Mammary epithelial cell (primary cell): ENCODE data around the gene GUCY2D.

Source experiments
- EZH2 ChIP-seq: IDR thresholded peaks from 2 replicates; pipeline ENCODE4 v1.6.1; 2012; ENCODE audit warnings: low read length, inconsistent platforms, borderline replicate concordance
- TF ChIP-seq, protein P1 (sequence below), 2 donors: IDR thresholded peaks in 1 of 2; conservative IDR thresholded peaks in 1 of 2; 2 replicates each; pipeline ENCODE4 v1.5.1; 2011 to 2012; ENCODE audit warnings: inconsistent platforms in 2 of 2, low read length in 2 of 2, mild to moderate bottlenecking in 2 of 2, control low read depth in 1 of 2, low read depth in 1 of 2; ENCODE audit not compliant: insufficient read depth in 1 of 2; ENCODE audit errors: extremely low read depth in 1 of 2

DNA sequence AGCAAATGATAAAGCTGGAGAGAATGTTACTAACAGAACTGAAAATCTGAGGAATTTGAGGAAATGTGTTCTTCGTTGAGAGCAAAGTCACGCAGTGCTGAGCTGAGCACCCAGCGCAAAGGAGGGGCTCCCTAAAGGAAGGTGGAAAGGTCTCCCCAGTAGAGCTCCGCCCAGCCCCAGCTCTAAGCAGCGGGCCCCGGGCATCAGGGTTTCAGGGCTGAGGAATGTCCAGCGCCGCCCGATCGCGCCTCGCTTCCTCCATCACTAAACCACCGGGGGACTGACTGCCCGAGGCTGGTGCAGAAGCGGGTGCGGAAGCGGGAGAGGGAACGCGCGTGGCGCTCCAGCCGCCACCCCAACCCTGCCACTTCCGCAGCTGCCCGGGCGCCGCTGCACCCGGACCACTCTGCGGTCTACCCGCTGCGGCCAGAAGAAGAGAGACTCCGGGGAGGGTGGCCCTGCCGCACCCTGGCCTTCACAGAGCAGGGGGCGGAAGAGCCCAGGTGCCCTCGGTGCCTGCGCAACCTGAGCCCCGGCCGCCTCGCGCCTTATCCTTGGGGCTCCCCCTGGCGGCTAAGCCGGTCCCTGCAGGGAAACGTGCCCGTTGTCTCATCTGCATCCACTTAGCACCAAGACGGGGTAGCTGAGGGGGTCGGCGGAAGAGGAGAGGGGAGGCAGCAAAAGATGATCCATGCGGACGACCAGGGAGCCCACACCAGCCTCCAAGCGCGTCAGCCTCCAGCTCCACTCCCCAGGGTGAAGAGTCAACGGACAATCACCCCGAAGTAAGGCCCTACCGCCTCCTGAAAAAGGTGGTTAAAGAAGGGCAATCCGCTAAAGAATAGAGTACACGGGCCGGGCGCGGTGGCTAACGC lies 12.4 kb upstream of the GUCY2D start:
- TF ChIP-seq, protein P1, sequence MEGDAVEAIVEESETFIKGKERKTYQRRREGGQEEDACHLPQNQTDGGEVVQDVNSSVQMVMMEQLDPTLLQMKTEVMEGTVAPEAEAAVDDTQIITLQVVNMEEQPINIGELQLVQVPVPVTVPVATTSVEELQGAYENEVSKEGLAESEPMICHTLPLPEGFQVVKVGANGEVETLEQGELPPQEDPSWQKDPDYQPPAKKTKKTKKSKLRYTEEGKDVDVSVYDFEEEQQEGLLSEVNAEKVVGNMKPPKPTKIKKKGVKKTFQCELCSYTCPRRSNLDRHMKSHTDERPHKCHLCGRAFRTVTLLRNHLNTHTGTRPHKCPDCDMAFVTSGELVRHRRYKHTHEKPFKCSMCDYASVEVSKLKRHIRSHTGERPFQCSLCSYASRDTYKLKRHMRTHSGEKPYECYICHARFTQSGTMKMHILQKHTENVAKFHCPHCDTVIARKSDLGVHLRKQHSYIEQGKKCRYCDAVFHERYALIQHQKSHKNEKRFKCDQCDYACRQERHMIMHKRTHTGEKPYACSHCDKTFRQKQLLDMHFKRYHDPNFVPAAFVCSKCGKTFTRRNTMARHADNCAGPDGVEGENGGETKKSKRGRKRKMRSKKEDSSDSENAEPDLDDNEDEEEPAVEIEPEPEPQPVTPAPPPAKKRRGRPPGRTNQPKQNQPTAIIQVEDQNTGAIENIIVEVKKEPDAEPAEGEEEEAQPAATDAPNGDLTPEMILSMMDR (conservative IDR thresholded peaks at IDR 0.05 in 1 of 2, IDR thresholded peaks at IDR 0.05 in 1 of 2; ENCODE audit: extremely low read depth in 1 of 2, insufficient read depth in 1 of 2, low read depth in 1 of 2, low read length in 2 of 2): peak; percentile 85 to 96
- no peak for TF ChIP-seq EZH2
